NCI-H526 treated with DMSO at 0.1 percent for 48 hours (cell line): Measurements from ENCODE around the gene TTBK2.
"Not testable (repeated sequence)": the region's sequence is repeated elsewhere in the genome, so short reads cannot be mapped to it uniquely, and the experiment has no call there.

ENCODE experiments used
- DNase-seq: peaks from one replicate; lab custom pipeline; 2025; lab: John Stamatoyannopoulos, UW

TTBK2 gene

GRCh38 chr15:42920519-42921341, at the start of gene TTBK2:
Gene TTBK2 (minus strand): TSS chr15:42920778. CDS start chr15:42878617, 42,161 bp downstream.
- peak; percentile 98 for DNase-seq

GRCh38 chr15:42964476-42964875, 43.9 kb upstream of the TTBK2 start:
- DNase-seq: no peak

- no peak for DNase-seq
Measured at GRCh38 chr15:42955518-42955917, 34.9 kb upstream of the TTBK2 start.

GRCh38 chr15:42954291-42954690, 33.7 kb upstream of the TTBK2 start:
- no peak for DNase-seq

- not testable (repeated sequence) for DNase-seq
Measured at GRCh38 chr15:42948898-42949297, 28.3 kb upstream of the TTBK2 start.

GRCh38 chr15:42940527-42940926, 19.9 kb upstream of the TTBK2 start:
- DNase-seq: no peak

GRCh38 chr15:42939841-42940240, 19.3 kb upstream of the TTBK2 start:
- no peak for DNase-seq

GRCh38 chr15:42937143-42937542, 16.6 kb upstream of the TTBK2 start:
- no peak for DNase-seq

GRCh38 chr15:42933886-42934667, 13.5 kb upstream of the TTBK2 start:
- DNase-seq: no peak

- DNase-seq: no peak
Measured at GRCh38 chr15:42932833-42933515, 12.4 kb upstream of the TTBK2 start.

- no peak for DNase-seq
Measured at GRCh38 chr15:42931702-42932486, 11.3 kb upstream of the TTBK2 start.

- no peak for DNase-seq
Measured at GRCh38 chr15:42929306-42929848, 8.8 kb upstream of the TTBK2 start.

- no peak for DNase-seq
Measured at GRCh38 chr15:42921342-42921731, 759 bp upstream of the TTBK2 start.

- DNase-seq: peak; percentile 28
Measured at GRCh38 chr15:42919799-42920518, 619 bp downstream of the TTBK2 start.

- DNase-seq: peak; percentile 18
Measured at GRCh38 chr15:42919308-42919707, 1.3 kb downstream of the TTBK2 start.

GRCh38 chr15:42918047-42918446, 2.5 kb downstream of the TTBK2 start:
- no peak for DNase-seq

- DNase-seq: no peak
Measured at GRCh38 chr15:42915654-42916315, 4.8 kb downstream of the TTBK2 start.

GRCh38 chr15:42914728-42915497, 5.7 kb downstream of the TTBK2 start:
- DNase-seq: no peak

GRCh38 chr15:42911058-42911592, 9.5 kb downstream of the TTBK2 start:
- DNase-seq: no peak
